Activated CD8-positive, alpha-beta T cell treated with anti-CD3 and anti-CD28 coated beads for 36 hours (primary cell): ENCODE results near the gene ZMIZ1. TPM values are rescaled to one million over a fixed set of nuclear protein-coding genes. Genes with fewer than 3 reads are reported as not detected.

Experiments used
- ATAC-seq: fragments of 200-7000 bp; cut with Tn5 transposase; one replicate; pipeline ENCODE4 v1.10.0; 2021; ENCODE audit warnings: mild to moderate bottlenecking, moderate library complexity
- CTCF ChIA-PET: fragments of 350-600 bp; sonication (Branson Sonifier 250); formaldehyde crosslinking; loops from one replicate; lab custom pipeline; 2021; ENCODE audit warnings: antibody characterized with exemption; lab: Charles Lee
- POLR2A ChIA-PET: fragments of 350-600 bp; sonication (Branson Sonifier 250); formaldehyde crosslinking; loops from one replicate; lab custom pipeline; 2021; ENCODE audit warnings: antibody characterized with exemption; lab: Charles Lee
- DNase-seq: peaks from one replicate; pipeline ENCODE4 v3.0.0-alpha.2; 2020
- H3K27ac Mint-ChIP-seq: one replicate; pipeline ENCODE4 v1.8.0; 2021; ENCODE audit warnings: mild to moderate bottlenecking, mixed read lengths
- H3K27me3 Mint-ChIP-seq: one replicate; pipeline ENCODE4 v1.8.0; 2021; ENCODE audit warnings: mixed read lengths
- H3K36me3 Mint-ChIP-seq: one replicate; pipeline ENCODE4 v1.8.0; 2021; ENCODE audit warnings: low read depth, mixed read lengths
- H3K4me1 Mint-ChIP-seq: one replicate; pipeline ENCODE4 v1.8.0; 2021; ENCODE audit warnings: low read depth, mixed read lengths
- H3K4me3 Mint-ChIP-seq: one replicate; pipeline ENCODE4 v1.8.0; 2021; ENCODE audit warnings: mild to moderate bottlenecking, moderate library complexity, mixed read lengths
- H3K9me3 Mint-ChIP-seq: one replicate; pipeline ENCODE4 v1.8.0; 2021; ENCODE audit warnings: mixed read lengths
- intact Hi-C: fragments of 100-400 bp; cut with micrococcal nuclease; formaldehyde crosslinking; loops from one replicate; pipeline ENCODE4 v1.10.0; 2022
- total RNA-seq, 2 experiments: library from RNA; stranded (reverse); gene quantifications; one replicate each; pipeline ENCODE4 v1.2.3, GENCODE V29; 2021
- TF ChIP-seq, protein P1 (sequence below): fragments of 200-600 bp; IDR thresholded peaks from one replicate; pipeline ENCODE4 v1.8.0; 2022; ENCODE audit warnings: antibody characterized with exemption, mild to moderate bottlenecking

Gene ZMIZ1
- total RNA-seq, 2 experiments from 2014 or later = 46.5 to 52.2 TPM

DNA sequence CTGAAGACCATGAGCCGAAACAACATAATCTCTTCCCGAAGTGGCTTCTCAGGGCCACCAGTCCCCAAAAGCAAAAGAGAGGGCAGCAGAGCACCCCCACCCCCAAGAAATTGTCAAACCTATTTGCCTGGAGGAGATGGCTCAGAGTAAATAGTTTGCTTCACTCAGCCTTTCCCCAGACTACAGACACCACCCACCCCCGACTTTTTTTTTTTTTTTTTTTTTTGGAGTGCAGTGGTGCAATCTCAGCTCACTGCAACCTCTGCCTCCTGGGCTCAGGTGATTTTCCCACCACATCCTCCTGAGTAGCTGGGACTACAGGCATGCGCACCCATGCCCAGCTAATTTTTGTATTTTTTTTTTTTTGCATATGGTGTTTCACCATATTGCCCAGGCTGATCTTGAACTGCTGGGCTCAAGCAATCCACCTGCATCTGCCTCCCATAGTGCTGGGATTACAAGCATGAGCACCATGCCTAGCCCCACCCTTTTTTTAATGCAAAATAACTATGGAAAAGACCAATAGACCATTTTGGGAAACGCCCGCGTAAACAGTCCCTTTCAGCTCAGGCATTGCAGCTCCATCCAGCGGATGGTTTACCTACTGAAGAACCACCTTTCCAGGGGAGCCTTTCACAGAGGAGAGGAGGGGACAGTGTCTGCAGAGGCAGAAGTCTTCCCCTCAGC lies 9.7 kb downstream of the ZMIZ1 start:
- H3K4me3 Mint-ChIP-seq = no peak overlapping the region
- peaks cover 11% of the 10 kb centered on the region for H3K4me1 Mint-ChIP-seq
- H3K27ac Mint-ChIP-seq = no peak overlapping the region
- ChIA-PET CTCF (no interaction called here), POLR2A (no interaction called here)
- H3K27me3 Mint-ChIP-seq = no peaks in the 10 kb centered on the region
- no peaks in the 10 kb centered on the region for H3K9me3 Mint-ChIP-seq
- no peak for DNase-seq
- intact Hi-C loops = no loop called here
- H3K36me3 Mint-ChIP-seq = no peaks in the 10 kb centered on the region
- TF ChIP-seq, protein P1, sequence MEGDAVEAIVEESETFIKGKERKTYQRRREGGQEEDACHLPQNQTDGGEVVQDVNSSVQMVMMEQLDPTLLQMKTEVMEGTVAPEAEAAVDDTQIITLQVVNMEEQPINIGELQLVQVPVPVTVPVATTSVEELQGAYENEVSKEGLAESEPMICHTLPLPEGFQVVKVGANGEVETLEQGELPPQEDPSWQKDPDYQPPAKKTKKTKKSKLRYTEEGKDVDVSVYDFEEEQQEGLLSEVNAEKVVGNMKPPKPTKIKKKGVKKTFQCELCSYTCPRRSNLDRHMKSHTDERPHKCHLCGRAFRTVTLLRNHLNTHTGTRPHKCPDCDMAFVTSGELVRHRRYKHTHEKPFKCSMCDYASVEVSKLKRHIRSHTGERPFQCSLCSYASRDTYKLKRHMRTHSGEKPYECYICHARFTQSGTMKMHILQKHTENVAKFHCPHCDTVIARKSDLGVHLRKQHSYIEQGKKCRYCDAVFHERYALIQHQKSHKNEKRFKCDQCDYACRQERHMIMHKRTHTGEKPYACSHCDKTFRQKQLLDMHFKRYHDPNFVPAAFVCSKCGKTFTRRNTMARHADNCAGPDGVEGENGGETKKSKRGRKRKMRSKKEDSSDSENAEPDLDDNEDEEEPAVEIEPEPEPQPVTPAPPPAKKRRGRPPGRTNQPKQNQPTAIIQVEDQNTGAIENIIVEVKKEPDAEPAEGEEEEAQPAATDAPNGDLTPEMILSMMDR = no peak
- no peak for ATAC-seq

DNA sequence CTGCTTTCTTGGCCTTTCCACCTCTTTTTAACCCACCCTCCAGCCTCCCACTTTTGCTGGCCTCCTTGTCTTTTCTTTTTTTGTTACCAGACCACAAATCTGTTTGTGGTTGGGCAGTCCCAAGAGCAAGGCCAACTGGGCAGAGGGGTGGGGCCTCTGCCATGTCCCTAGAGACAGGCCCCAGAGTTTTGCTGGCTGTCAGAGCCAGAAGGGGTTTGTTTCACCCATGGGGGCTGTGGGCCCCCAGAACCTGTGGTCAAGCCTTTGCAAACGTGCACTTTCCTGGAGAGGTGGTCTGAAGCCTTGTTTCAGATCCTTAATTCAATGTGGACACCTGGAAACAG lies 10.3 kb downstream of the ZMIZ1 start:
- TF ChIP-seq, protein P1 = no peak
- Mint-ChIP-seq H3K4me1 (peaks cover 14% of the 10 kb centered on the region), H3K4me3 (no peak overlapping the region), H3K9me3 (no peaks in the 10 kb centered on the region), H3K27me3 (no peaks in the 10 kb centered on the region), H3K36me3 (no peaks in the 10 kb centered on the region), H3K27ac (no peak overlapping the region)
- DNase-seq = no peak
- ATAC-seq = no peak
- ChIA-PET CTCF (no interaction called here), POLR2A (no interaction called here)
- intact Hi-C loops = no loop called here

DNA sequence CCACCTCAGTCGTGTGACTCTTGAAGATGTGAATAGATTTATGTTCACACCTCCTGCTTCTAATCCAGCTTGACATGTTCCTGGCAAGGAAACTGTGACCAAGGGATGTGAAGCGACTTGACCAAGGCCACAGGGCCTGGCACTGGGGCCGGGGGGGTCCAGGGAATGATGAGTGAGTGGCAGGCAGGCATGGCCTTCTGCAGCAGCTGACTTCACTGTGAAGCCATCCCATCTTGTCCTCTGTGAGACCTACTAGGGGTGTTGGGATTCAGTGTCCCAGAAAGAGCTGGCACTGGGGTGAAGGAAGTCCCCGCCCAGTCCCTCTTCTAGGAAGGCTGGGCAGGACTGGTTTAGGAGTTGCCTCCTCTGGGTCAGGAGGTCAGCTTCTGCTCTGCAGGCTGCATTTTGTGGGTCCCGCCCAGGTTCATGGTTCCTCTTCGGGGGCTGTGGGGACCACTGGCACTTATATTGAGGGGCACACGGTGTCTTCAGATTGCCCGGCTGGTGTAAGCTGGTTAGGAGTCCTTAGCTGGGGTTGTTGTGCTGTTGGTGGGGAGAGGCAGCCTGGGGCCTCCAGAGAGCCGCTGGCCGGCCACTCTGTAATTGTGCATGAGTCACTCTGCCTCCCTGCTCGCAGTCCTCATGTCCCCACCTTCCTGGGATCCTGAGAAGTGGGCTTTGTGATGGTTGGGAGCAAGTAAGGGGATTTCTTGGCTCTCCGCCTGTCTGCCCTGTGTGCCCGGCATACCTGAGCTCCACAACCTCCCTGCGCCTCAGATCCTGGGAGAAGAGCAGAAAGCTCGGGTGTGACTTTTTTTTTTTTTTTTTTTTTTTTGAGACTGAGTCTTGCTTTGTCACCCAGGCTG lies 11.0 kb downstream of the ZMIZ1 start:
- peaks cover 20% of the 10 kb centered on the region for H3K4me1 Mint-ChIP-seq
- intact Hi-C loops = no loop called here
- TF ChIP-seq, protein P1 = no peak

DNA sequence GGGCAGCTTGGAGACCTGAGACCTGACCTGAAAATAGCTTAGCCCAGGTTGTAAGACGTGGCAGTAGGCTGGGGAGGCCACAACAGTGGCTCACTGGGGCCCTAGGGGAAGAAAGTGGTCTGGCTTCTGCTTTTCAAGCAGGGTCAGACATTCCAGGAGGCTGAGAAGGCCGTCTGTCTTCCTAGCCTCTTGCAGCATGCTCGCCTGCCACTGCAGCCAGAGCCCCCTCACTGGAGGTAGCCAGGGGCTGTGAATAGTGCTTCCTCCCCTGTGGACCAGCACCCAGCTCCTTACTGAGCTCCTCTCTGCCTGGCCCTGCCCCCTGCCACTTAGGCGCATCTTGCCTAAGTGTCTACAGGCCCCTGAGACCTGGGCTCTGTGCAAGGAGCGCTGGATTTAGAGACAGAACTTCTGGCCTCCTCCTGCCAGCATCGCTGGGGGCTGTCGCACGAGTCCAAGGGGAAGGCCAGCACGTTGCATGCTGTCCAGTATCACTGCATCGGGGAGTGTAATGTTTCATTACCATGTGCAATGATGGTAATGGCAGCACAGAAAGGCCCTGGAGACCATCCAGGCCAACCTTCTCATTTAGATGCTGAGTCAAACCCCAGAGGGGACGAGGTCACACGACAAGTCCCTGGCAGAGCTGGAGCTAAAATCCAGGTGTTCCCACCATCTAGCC lies 12.7 kb downstream of the ZMIZ1 start:
- intact Hi-C loops = no loop called here
- H3K27ac Mint-ChIP-seq = no peak overlapping the region
- H3K27me3 Mint-ChIP-seq = no peaks in the 10 kb centered on the region
- H3K4me3 Mint-ChIP-seq = no peak overlapping the region
- ChIA-PET CTCF (interaction anchor here (1.7 kb wide), 1 partner anchor 114 kb away, joined by 4 read pairs; no protein-coding TSS in a partner anchor), POLR2A (no interaction called here)
- DNase-seq (no peak), ATAC-seq (no peak)
- TF ChIP-seq, protein P1 = no peak
- H3K4me1 Mint-ChIP-seq = peaks cover 19% of the 10 kb centered on the region
- H3K36me3 Mint-ChIP-seq = no peaks in the 10 kb centered on the region
- no peaks in the 10 kb centered on the region for H3K9me3 Mint-ChIP-seq

More for the DNA sequence above, 11.0 kb downstream of the ZMIZ1 start:
- DNase-seq (no peak), ATAC-seq (no peak)
- H3K36me3 Mint-ChIP-seq = no peaks in the 10 kb centered on the region
- CTCF ChIA-PET = interaction anchor here (1.7 kb wide), 1 partner anchor 115 kb away, joined by 4 read pairs; no protein-coding TSS in a partner anchor
- H3K27ac Mint-ChIP-seq = no peak overlapping the region
- H3K27me3 Mint-ChIP-seq = no peaks in the 10 kb centered on the region
- no peak overlapping the region for H3K4me3 Mint-ChIP-seq
- POLR2A ChIA-PET = no interaction called here
- no peaks in the 10 kb centered on the region for H3K9me3 Mint-ChIP-seq

DNA sequence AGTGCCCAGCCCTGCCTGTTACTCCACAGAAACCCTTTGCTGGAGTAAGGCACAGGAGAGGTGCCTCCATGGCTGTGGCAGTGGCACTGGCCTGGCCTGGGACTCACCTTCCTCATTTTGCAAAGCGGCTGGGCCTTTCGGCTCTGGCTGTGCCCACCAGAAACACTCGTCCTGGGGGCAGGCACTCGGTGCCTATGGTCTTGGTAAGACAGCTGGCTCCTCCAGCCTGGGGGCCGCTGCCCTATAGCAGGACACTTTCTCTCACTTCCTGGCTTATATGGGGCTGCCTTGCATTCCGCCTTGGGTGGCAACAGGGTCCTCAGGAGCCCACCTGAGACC lies 13.2 kb downstream of the ZMIZ1 start:
- no peaks in the 10 kb centered on the region for H3K27me3 Mint-ChIP-seq
- peaks cover 19% of the 10 kb centered on the region for H3K4me1 Mint-ChIP-seq

More for the DNA sequence above, 13.2 kb downstream of the ZMIZ1 start:
- ATAC-seq (no peak), DNase-seq (no peak)
- ChIA-PET POLR2A (no interaction called here), CTCF (no interaction called here)
- Mint-ChIP-seq H3K9me3 (no peaks in the 10 kb centered on the region), H3K4me3 (no peak overlapping the region), H3K27ac (no peak overlapping the region), H3K36me3 (no peaks in the 10 kb centered on the region)
- intact Hi-C loops = no loop called here
- TF ChIP-seq, protein P1 = no peak
